GM21528 (cell line): ENCODE data around the gene SND1.

Source experiments
- ATAC-seq: cut with Tn5 transposase; IDR thresholded peaks from one replicate; pipeline ENCODE4 v1.9.1; 2021; ENCODE audit warnings: mild to moderate bottlenecking, moderate library complexity; ENCODE audit not compliant: unreplicated experiment, low FRiP score

SND1 gene

DNA sequence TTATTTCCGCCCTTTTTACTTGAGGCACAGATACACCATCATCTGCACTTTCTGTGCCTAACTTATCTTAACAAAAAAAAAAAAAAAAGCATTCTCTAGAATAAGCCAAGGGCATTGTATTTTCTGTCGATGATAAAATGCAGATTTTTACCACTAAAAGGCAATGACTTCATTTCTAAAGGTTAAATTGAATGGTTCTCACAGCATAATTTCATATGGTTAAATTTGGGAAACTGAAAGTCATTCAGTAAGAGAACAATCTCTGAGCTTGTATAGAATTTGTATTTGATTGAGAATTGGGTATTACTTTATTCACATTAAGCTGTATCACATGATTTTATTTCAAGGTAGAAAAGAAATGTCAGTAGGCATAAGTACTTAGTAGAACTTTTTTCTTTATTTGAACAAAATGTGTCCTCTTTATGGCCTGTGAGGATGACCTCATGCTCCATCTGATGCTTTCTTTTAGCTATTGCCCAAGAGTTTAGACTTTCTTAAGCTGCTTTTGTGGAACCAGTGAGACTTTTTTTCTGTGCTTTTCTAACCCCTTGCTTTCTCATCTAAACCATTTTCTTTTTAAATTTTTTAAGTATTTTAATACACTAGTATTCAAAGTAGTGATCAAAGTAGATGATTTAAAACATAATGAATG is 268.9 kb downstream of the SND1 start:
- no peak for ATAC-seq

DNA sequence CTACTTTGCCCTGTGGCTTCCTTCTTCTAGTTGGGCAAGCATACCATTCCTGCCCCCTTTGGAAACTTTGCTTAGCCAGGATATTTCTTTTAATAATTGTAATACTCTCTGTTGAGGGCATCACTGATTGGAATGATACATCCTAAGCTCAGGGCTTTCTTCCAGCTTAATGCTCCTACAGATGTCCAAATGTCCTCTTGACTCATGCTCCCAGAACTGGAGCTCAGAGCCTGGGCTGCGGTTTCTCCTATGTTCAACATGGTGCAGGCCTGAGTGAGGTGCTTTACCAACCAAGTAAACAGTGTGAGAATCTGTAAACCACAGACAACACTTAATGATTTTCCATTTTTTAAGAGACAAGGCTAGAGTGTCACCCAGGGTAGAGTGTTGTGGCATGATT is 270.7 kb downstream of the SND1 start:
- ATAC-seq, result no peak

DNA sequence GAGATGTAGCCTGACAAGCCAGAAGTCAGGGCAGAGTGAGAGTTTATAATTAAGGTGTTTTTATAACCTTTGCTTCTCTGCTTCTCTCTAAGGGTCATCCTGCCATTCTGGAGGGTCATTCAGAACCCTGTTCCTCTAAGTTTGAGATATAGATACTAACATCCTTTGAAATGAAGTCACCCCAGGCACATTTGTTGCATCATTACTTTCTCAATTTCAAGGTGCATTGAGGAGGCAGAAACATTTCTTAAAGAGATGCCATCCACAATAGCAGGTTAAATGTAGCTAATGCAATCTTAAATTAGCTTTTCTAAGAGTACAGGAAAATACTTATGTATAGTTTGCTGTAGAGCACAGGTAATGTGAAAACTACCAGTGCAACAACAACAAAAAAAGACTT is 272.9 kb downstream of the SND1 start:
- no peak for ATAC-seq

DNA sequence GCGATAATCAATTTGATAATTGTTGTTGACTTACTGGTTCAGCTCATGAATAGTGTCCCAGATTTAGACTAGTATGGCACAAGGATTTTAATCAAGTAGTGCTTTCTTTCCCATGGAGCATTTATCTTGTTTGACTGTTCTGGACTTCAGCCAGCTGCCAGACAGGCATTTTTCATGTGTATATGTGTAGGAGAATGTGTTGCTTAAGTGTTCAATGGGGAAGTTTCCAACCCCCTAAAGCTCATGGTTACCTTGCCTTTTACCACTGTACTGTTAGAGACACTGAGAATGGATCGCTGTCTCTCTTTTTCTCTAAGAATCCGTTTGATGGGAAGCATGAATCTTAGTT is 275.3 kb downstream of the SND1 start:
- no peak for ATAC-seq

DNA sequence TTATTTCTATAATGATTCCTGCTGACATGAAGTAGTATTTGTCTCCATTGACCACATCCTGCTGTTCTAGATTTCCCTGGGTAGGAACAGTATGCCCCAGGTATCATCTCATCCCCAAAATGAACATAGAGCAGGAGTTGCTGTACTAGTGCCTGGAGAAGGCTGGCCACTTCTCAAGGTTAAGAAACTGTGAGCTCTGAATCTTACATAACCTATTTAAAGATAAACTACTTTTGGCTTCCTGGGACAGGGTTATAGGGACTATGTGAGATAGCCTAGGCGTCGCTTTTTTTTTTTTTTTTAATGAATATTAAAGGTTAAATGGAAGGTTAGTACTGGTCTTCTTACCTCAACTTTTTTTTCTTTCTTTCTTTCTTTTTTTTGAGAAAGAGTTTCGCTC is 276.2 kb downstream of the SND1 start:
- ATAC-seq, result no peak

DNA sequence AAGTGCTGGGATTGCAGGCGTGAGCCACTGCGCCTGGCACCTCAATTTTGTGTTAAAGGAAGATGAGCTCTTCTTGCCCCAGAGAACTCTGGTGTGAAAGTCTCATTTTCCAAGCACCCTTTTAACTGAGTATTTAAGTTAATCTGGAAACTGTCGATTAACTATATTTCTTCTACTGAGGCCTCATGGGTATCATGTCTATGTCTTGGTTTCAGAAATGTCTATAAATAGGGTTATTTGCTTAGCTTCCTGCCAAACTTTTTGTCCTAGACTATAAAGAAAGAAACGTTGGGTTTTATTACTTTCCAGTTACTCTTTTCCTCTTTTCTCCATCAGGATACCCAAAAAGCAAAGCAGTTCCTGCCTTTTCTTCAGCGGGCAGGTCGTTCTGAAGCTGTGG is 276.9 kb downstream of the SND1 start:
- no peak for ATAC-seq

DNA sequence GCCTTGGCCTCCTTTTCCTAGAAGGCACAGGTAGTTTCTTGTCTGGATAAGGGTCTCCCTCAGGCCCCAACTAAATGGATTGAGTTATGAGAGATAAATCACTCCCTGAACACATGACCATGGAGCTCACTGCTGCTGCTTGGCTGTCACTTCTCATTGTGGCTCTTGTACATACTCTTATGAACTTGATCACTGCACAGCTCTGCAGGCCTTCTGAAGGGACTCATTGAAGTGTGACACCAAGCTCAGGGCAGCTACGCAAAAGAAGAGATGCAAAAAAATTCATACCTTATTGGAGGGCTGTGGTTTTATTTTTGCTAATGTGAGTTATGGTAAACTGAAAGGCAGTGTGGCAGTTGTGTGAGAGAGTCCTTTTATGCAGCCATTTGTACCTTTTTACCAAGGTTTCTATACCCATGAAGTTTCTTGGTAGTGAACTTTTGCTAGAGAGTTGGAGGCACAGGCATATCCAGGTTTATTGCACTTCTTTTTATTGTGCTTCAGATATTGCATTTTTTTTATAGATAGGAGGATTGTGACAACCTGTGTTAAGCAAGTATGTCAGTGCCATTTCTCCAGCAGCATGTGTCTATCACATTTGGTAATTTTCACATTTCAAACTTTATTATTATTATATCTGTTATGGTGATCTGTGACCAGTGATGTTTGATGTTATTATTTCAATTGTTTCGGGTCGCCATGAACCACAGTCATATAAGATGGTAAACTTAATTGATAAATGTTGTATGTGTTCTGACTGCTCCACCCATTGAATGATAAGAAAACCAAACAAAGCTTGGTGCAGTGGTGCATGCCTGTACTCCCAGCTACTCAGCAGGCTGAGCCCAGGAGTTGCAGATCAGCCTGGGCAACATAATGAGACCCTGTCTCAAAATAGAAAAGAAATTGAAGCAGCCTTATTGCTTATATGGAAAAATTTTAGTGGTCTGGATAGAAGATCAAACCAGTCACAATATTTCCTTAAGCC is 278.6 kb downstream of the SND1 start:
- no peak for ATAC-seq

DNA sequence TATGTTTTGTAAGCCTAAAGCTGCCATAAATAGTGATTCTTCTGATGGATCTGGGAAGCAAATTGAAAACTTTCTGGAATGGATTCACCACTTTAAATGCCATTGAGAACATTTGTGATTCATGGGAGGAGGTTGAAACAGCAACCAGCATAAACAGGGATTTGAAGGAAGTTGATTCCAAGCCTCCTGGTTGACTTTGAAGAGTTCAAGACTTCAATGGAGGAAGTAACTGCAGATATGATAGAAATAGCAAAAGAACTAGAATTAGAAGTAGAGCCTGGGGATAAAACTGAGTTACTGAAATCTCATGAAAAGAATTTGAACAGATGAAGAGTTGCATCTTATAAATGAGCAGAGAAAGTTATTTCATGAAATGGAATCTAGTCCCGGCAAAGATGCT is 280.1 kb downstream of the SND1 start:
- no peak for ATAC-seq

DNA sequence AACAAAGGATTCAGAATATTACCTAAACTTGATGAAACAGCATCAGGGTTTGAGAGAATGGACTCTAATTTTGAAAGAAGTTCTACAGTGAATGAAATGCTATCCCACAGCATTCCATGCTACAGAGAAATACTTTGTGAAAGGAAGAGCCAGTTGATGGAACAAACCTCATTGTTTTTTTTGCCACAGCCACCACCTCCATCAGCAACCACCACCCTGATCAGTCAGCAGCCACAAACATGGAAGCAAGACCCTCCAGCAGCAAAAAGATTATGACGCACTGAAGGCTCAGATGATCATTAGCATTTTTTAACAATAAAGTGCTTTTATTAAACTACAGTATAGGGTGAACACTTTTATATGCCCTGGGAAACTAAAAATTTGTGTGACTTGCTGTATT is 280.5 kb downstream of the SND1 start:
- no peak for ATAC-seq

DNA sequence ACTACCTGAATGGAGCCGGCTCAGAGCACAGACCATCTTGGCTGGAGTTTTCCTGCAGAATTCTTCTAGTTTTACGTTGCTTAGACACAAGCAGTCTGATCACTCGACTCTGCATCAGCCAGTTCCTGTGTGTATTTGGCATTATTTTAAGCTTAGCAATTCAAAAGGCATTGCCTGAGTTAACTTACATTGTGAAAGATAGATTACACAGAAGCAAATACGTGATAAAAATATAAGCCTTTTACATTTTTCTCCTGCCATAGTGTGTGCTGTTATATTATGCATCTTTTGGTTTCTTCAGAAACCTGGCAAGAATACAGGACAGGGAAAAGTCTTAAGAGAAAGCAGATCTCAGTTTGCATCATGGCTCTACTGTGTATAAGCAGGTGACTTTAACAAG is 281.2 kb downstream of the SND1 start:
- ATAC-seq, result no peak

DNA sequence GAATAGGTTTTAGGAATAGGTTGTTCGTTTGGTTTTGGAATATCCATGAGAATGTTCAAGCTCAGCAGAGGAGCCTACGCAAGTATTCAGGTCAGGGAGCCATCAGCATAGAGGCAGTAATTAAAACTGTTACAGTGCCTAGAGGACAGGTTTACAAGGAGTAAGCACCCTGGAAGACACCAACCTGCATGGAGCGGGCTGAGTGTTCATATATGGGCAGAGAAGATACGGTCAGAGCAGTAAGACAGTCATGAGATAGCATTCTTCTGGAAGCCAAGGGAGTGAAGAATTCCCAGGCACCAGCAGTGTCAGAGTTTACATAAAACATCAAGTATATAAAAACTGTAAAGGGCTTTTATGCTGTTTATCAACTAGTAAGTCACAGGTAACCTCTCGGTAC is 282.7 kb downstream of the SND1 start:
- ATAC-seq, result no peak

DNA sequence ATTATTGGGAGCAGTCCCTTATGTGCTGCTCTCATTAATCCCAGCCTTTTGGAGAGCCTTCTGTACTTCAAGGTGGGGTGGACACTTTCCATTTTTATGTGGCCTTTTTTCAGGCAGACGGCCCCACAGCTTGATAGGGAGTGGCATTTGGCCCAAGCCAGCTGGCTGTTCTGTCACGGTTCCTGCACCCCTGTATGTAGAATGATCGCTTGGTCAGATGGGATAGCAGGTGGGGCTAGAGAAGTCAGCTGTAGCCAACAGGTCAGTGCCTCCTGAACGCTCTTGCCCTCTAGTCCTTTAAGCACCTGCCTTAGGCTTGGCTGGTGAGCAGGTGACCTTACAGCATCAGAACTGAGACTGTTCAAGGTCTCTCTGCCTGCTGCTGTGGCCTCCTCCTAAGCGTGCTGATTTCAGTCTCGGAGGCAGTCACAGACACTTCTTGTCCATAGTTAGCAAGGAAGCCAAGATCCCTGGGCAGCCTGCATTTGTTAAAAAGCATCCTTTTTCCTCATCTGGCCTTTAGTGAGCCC is 283.9 kb downstream of the SND1 start:
- no peak for ATAC-seq

DNA sequence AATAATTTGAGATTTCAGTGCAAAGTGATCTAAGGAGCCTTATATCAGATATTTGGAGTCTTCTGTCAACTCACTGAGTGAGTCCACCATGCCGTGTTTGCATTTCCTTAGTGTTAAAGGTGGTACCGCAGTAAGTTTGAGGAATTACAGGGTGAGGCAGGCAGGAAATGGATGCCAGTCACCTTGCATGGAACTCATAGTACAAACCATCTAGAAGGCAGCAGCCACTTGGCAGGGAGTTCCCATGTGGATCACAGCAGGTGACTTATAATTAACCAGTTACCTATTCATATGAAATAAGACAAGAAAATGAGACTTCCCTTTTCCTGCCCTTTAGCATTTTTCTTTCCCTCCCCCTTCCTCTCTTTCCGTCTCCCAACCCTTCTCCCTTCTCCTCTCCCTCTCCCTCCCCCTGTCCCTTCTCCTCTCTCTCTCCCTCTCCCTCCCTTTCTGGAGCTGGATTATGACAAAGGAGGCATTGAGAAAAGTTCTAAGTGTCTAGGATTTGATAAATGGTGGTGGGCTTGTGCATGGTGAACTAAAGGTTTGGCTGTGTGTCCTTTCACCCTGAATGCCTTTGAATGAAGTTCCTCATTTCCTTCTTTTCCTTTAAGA is 285.2 kb downstream of the SND1 start:
- no peak for ATAC-seq

DNA sequence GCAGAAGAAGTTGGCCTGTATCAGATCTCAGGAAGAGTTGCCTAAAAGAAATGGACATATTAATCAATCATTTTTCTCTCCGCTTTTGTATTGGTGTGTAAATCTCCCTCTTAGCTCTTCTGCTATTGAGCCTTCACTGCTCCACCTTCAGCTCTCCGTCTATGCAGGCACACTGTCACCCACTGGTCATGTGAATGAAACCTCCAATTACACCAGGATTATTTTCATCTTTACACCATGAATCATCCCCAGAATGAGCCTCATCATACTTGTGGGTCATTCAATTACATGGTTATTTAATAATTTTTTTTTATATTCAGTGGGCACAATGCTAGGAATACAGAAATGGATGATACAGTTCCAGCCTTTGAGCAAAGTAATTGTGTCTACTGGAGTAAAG is 286.6 kb downstream of the SND1 start:
- no peak for ATAC-seq

DNA sequence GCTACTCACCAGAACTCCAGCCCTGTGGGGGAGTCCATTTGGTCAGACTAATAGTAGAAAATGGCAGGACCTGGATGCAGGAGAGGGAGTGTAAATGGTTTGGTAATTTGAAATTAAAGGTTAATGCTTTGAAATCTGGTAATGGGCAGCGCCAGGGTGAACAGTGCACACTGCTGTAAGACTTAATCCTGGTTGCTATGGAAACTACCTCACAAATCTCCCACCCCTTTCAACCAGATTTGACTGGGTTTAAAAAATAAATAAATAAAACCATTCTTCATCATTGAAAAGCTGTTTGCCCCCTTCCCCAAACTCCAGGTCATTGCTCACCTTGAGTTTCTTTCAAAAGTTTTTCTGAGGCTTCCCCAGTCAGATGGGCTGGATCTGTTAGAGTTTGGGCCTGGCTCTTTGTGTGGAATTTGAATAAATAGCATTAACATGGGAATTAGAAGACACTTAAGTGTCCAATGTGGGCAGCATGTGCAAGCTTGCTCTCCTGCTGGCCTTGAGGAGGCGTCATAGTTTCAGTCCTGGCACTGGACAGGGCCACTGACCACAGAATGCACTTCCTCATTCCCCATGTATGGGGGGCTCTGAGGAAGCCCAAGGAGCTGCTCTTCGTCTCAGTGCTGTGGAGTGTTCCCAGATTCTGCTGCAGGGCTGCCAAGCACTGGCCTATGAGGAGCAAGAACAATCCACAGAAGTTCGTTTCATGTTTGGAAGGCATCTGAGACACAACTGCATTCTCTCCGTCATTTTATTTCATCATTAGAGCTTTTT is 288.6 kb downstream of the SND1 start:
- ATAC-seq, result no peak

DNA sequence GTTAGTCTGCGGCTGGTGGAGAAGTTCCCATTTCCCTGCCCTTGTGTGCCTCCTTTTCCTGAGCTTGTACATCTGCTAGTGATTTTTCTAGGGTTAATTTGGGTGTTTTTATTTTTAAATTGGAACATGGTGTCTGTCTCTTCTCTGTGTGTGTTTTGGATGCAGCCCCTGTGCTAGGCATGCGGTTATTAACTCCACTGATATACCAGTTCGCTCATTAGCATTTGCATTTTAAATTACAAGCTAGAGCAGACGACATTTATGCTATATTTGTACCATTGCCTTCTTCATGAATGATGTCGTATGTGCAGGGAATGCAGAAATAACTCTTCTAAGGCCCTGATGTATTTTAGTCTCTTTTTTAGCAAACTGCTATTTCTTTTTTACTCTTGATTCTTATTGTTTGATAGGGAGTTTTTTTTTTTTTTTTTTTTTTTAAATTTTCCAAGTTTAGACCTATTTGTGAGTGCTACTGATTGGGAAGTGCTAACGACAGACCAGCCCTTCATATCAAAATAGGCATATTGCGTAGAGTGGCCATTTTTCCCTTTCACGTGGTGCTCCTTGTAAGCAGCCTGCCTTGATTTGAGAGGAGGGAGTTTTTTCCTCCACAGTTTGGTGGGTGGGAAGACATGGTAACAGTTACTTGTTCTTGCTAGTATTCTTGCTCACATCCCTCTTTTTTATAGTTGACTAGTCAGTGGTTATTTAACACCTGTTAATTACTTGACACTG is 289.6 kb downstream of the SND1 start:
- no peak for ATAC-seq

DNA sequence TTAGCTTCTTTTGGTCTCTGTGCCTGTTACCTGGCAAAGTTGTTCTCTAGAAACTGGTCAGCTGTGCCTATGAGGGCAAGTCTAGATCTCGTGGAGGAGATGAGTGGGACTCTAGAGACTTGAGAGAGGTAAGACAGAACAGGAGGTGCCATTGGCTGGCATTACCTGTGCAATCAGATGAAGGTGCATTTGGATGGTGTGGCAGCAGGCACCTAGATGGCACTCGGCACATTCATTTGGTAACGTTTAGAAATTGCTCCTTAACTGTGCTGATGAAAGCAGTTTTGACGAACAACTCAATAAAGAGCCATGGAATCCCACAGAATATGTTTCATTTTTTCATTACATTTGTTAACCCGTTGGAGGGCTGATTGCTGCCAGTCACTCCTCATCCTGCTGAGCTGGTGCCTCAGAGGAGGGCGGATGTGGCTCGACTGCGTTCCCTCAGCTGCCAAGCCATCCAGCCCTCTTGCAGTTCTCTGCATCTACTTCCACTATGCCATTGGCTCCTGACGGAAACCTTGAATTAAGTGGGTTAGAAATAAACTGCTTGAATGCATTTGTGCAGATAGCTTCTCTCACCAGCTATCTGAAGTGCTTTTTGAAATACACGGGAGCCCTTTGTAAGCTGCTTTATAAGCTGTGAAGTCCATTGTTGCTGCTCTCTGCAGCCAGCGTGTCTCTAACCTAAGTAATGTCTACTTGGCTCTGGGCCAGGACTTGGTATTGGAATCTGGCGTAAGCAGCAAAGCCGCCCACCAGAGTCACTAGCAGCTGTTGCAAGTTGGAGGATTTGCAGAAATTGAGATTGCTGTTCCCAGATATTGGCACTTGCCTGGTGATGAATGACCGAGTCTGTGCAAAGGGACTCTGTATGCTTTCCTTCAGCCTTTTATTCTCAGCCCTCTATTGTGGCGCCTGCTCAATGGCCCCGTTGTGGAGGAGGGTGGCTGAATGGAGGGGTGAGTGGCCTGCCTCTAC is 291.8 kb downstream of the SND1 start:
- no peak for ATAC-seq

DNA sequence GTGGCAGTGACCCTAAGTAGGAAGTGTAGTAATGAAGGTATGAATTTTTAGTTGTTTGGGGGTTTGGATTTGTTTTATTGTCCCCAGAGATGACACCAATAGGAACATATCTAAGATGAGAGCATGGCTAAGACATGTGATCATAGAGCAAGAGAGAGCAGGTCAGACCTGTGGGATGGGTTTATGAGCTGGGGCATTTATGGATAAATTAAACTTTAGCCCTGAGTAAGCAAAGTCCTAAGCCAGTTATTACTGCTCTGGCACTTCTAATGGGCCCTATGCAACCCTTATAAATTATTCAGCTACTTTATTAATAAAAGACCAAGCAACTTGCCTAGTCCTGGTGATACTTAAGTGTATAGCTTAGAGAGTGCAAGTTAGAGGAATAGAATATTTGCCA is 294.1 kb downstream of the SND1 start:
- no peak for ATAC-seq

DNA sequence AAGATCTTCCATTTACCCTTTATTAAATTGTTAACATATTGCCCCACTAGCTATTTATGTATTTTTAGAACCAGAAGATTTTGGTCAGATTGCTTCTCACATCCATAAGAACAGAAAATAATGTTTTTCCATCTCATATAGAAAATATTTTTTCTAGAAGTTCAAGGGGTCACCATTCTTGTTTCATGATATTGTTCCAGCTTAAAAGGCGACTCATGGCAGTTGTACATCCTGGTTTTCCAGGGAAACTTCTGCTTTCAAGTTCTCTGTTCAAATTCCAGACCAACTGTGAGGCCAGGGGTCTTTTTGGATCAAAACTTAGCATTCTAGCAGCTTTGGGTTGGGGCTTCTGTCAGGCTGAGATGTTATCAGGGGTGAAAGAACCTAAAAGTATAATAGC is 294.9 kb downstream of the SND1 start:
- no peak for ATAC-seq
